Measurements from ENCODE around the gene FAM83D.

DNA sequence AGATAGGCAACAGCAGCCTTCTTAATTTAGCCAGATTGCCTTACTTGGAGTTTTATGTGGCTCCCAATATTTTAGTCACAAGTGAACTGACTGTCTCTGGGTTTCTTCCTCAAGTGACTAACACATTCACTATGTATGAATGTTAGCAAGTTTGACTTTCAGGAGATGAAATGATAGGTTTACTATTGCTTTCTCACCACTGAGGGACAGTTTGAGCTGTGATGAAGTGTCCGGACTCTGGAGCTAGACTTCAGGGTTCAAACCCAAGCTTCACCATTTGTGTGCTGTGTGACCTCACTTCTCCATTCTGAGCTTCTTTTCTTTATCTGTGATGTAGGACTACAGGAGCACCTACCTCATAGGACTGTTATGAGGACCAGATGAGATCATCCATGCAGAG, 44.1 kb downstream of the FAM83D start:
- TF ChIP-seq, protein P1, sequence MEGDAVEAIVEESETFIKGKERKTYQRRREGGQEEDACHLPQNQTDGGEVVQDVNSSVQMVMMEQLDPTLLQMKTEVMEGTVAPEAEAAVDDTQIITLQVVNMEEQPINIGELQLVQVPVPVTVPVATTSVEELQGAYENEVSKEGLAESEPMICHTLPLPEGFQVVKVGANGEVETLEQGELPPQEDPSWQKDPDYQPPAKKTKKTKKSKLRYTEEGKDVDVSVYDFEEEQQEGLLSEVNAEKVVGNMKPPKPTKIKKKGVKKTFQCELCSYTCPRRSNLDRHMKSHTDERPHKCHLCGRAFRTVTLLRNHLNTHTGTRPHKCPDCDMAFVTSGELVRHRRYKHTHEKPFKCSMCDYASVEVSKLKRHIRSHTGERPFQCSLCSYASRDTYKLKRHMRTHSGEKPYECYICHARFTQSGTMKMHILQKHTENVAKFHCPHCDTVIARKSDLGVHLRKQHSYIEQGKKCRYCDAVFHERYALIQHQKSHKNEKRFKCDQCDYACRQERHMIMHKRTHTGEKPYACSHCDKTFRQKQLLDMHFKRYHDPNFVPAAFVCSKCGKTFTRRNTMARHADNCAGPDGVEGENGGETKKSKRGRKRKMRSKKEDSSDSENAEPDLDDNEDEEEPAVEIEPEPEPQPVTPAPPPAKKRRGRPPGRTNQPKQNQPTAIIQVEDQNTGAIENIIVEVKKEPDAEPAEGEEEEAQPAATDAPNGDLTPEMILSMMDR (IDR thresholded peaks at IDR 0.05 in 8 of 11, conservative IDR thresholded peaks at IDR 0.05 in 3 of 11): no peak
- TF ChIP-seq POLR2A (IDR thresholded peaks at IDR 0.05): no peak
